Keratinocyte (primary cell): ENCODE results near the gene YY1. TPM values are rescaled to one million over a fixed set of nuclear protein-coding genes. Genes with fewer than 3 reads are reported as not detected.

Experiments used
- DNase-seq: peaks from one replicate; pipeline ENCODE4 v3.0.0-alpha.2; 2011; ENCODE audit warnings: low read depth, missing footprints, low spot score
- FAIRE-seq: peaks from 2 replicates; lab custom pipeline; 2011; peaks lifted over from hg19 to GRCh38; lab: Jason Lieb, UNC
- H2AFZ ChIP-seq: 2 replicates; pipeline ENCODE4 v1.6.0; 2012; ENCODE audit warnings: low read length, control low read depth, inconsistent platforms; ENCODE audit not compliant: control insufficient read depth
- H3K27ac ChIP-seq: 2 replicates; pipeline ENCODE4 v1.5.1; 2011; ENCODE audit warnings: low read length; ENCODE audit not compliant: control insufficient read depth, insufficient read depth
- H3K27me3 ChIP-seq: 3 replicates; pipeline ENCODE4 v1.6.0; 2011; ENCODE audit warnings: low read length; ENCODE audit not compliant: control insufficient read depth, insufficient read depth; ENCODE audit errors: extremely low read depth
- H3K36me3 ChIP-seq, 2 experiments: 2 replicates in 1 of 2; 3 replicates in 1 of 2; pipeline ENCODE4 v1.5.1; 2011; ENCODE audit warnings: low read length in 2 of 2, mild to moderate bottlenecking in 1 of 2; ENCODE audit not compliant: control insufficient read depth in 2 of 2, insufficient read depth in 2 of 2; ENCODE audit errors: extremely low read depth in 1 of 2
- H3K4me1 ChIP-seq: 3 replicates; pipeline ENCODE4 v1.5.1; 2011; ENCODE audit warnings: low read length; ENCODE audit not compliant: control insufficient read depth, insufficient read depth; ENCODE audit errors: extremely low read depth
- H3K4me2 ChIP-seq: 3 replicates; pipeline ENCODE4 v1.6.0; 2011; ENCODE audit warnings: low read depth, low read length; ENCODE audit not compliant: control insufficient read depth, insufficient read depth; ENCODE audit errors: extremely low read depth
- H3K4me3 ChIP-seq, 3 experiments: fragments of 200-600 bp in 1 of 3; sonication (generic) in 1 of 3; 2 replicates in 2 of 3; 3 replicates in 1 of 3; pipeline ENCODE4 v1.5.1; 2011 to 2016; ENCODE audit warnings: low read length in 3 of 3, mild to moderate bottlenecking in 3 of 3, control low read depth in 2 of 3, inconsistent platforms in 1 of 3, low read depth in 1 of 3, mixed read lengths in 1 of 3, mixed run types in 1 of 3, moderate library complexity in 1 of 3; ENCODE audit not compliant: control insufficient read depth in 2 of 3, insufficient read depth in 2 of 3; ENCODE audit errors: extremely low read depth in 1 of 3
- H3K79me2 ChIP-seq: 2 replicates; pipeline ENCODE4 v1.6.0; 2012; ENCODE audit warnings: low read length; ENCODE audit not compliant: control insufficient read depth, insufficient read depth
- H3K9ac ChIP-seq: 3 replicates; pipeline ENCODE4 v1.6.0; 2011; ENCODE audit warnings: low read length; ENCODE audit not compliant: control insufficient read depth, insufficient read depth; ENCODE audit errors: extremely low read depth
- H3K9me1 ChIP-seq: 3 replicates; pipeline ENCODE4 v1.6.0; 2011; ENCODE audit warnings: low read length; ENCODE audit not compliant: control insufficient read depth, insufficient read depth; ENCODE audit errors: extremely low read depth
- H3K9me3 ChIP-seq: 2 replicates; pipeline ENCODE4 v1.5.1; 2012; ENCODE audit warnings: low read depth, low read length; ENCODE audit not compliant: control insufficient read depth
- H4K20me1 ChIP-seq: 3 replicates; pipeline ENCODE4 v1.6.0; 2011; ENCODE audit warnings: low read length; ENCODE audit not compliant: control insufficient read depth, insufficient read depth; ENCODE audit errors: extremely low read depth
- CTCF ChIP-seq, 3 experiments: IDR thresholded peaks in 1 of 3; conservative IDR thresholded peaks in 1 of 3; optimal IDR thresholded peaks in 1 of 3; 2 replicates in 2 of 3; 3 replicates in 1 of 3; pipeline versions ENCODE3 to v1.5.1; 2011; ENCODE audit warnings: low read length in 3 of 3, mild to moderate bottlenecking in 3 of 3, moderate library complexity in 2 of 3, control low read depth in 1 of 3, inconsistent platforms in 1 of 3; ENCODE audit not compliant: insufficient read depth in 2 of 3; ENCODE audit errors: extremely low read depth in 1 of 3
- EZH2 ChIP-seq: IDR thresholded peaks from one replicate; pipeline ENCODE4 v1.6.1; 2012; ENCODE audit warnings: inconsistent platforms, mild to moderate bottlenecking, low read length, moderate library complexity
- dilution Hi-C: fragments of 300-500 bp; cut with MboI; formaldehyde crosslinking; loops from one replicate; pipeline ENCODE4 v1.7.0; 2020; ENCODE audit warnings: low sequenced_read_pairs; ENCODE audit not compliant: extremely low pct_ligation_motif_present
- polyA plus RNA-seq, 5 experiments: library from polyadenylated mRNA; depleted of rRNA in 3 of 5; stranded (reverse) in 3 of 5; stranded (forward) in 1 of 5; unstranded in 1 of 5; fragments of >200 nt; gene quantifications; 1 replicate in 1 of 5; 2 replicates in 3 of 5; 3 replicates in 1 of 5; pipeline versions ENCODE4 v1.2.1 to v1.2.3, GENCODE V29; 2011 to 2012; ENCODE audit warnings: missing spikeins in 2 of 5, low read depth in 1 of 5, low replicate concordance in 1 of 5

The YY1 gene
- polyA plus RNA-seq, 1 donor (not counting 4 experiments of a cell fraction or from before 2014, with no cell fraction given): 65.6 TPM

DNA sequence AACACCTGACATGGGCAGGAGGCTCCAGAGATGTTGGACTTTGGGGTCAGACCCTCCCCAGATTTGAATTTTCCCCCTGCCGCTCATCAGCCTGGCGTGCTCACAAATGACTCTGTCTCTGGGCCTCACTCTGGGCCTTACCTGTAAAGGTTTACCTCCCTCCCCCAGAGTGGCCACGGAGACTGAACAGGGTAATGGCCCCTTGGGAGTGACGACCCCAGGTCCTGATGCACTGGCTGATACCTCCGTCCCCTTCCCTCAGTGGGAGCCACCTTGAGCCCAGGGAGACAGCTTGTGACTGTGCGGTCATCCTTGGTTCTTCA, 60.3 kb downstream of the YY1 start:
- dilution Hi-C loops: no loop called here
- H3K4me1 ChIP-seq: no peaks in the 10 kb centered on the region
- H3K9me1 ChIP-seq: no peaks in the 10 kb centered on the region
- no peaks in the 10 kb centered on the region for H4K20me1 ChIP-seq
- no peak overlapping the region for H3K4me3 ChIP-seq
- no peak overlapping the region for H3K4me2 ChIP-seq
- no peak overlapping the region for H3K9ac ChIP-seq
- no peaks in the 10 kb centered on the region for H3K27me3 ChIP-seq
- FAIRE-seq: no peak
- no peak for TF ChIP-seq EZH2
- peaks cover 0 to 2% of the 10 kb centered on the region in 2 experiments for H3K36me3 ChIP-seq
- H3K27ac ChIP-seq: no peak overlapping the region
- H2AFZ ChIP-seq: no peak overlapping the region
- peaks cover 3% of the 10 kb centered on the region for H3K79me2 ChIP-seq
- H3K9me3 ChIP-seq: no peaks in the 10 kb centered on the region
- no peak for DNase-seq

- peaks cover 8% of the 10 kb centered on the region for H3K79me2 ChIP-seq
- no peak for TF ChIP-seq CTCF (optimal IDR thresholded peaks at IDR 0.05 in 1 of 3, IDR thresholded peaks at IDR 0.05 in 1 of 3, conservative IDR thresholded peaks at IDR 0.05 in 1 of 3; ENCODE audit: extremely low read depth in 1 of 3, insufficient read depth in 2 of 3, low read length in 3 of 3)
- H3K4me2 ChIP-seq: no peak overlapping the region
- no peaks in the 10 kb centered on the region for H4K20me1 ChIP-seq
- dilution Hi-C loops: no loop called here
- FAIRE-seq: no peak
- no peak for DNase-seq
- no peak overlapping the region for H2AFZ ChIP-seq
- H3K9me3 ChIP-seq: no peaks in the 10 kb centered on the region
- H3K27ac ChIP-seq: no peak overlapping the region
- no peaks in the 10 kb centered on the region for H3K9me1 ChIP-seq
- H3K4me3 ChIP-seq: no peak overlapping the region
- H3K4me1 ChIP-seq: peaks cover 11% of the 10 kb centered on the region
- H3K36me3 ChIP-seq: peaks cover 0 to 2% of the 10 kb centered on the region in 2 experiments
- no peak overlapping the region for H3K9ac ChIP-seq
- H3K27me3 ChIP-seq: no peaks in the 10 kb centered on the region
Observed at GRCh38 chr14:100302616-100303015, 63.7 kb downstream of the YY1 start.

DNA sequence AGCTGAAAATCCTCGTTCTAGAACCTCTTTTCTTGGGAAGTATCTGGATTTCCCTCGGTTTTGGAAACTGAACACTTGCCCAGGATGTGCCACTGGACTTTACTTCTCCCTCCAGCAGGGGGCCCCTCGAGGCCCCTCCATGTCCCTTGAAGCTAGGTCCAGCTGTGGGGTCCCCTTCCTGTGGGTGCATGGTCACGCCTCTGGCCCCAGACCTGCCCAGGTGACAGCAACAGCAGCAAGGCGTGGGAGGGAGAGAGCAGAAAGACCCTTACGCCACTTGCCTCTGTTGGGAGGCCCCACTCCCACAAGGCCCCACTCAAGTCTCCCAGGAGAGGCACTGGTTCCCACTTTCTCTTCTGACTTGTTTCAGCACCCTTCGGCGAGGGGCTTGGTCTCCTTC, 64.2 kb downstream of the YY1 start:
- no peak for FAIRE-seq

More for the DNA sequence above, 64.2 kb downstream of the YY1 start:
- no peaks in the 10 kb centered on the region for H3K27me3 ChIP-seq
- no peak for DNase-seq
- no peaks in the 10 kb centered on the region for H3K9me1 ChIP-seq
- H3K4me2 ChIP-seq: no peak overlapping the region
- peaks cover 11% of the 10 kb centered on the region for H3K4me1 ChIP-seq
- H4K20me1 ChIP-seq: no peaks in the 10 kb centered on the region
- H3K9me3 ChIP-seq: no peaks in the 10 kb centered on the region
- peak; percentile 51 to 68 (median 61) for TF ChIP-seq CTCF (optimal IDR thresholded peaks at IDR 0.05 in 1 of 3, IDR thresholded peaks at IDR 0.05 in 1 of 3, conservative IDR thresholded peaks at IDR 0.05 in 1 of 3; ENCODE audit: extremely low read depth in 1 of 3, insufficient read depth in 2 of 3, low read length in 3 of 3)
- TF ChIP-seq EZH2: no peak
- dilution Hi-C loops: no loop called here
- no peak overlapping the region for H3K27ac ChIP-seq
- H2AFZ ChIP-seq: no peak overlapping the region
- peaks cover 8% of the 10 kb centered on the region for H3K79me2 ChIP-seq
- H3K36me3 ChIP-seq: peaks cover 0 to under 1% of the 10 kb centered on the region in 2 experiments
- H3K9ac ChIP-seq: no peak overlapping the region
- no peak overlapping the region for H3K4me3 ChIP-seq
